AG09309 (cell line): ENCODE measurements around the gene SLIT3.

Experiments used
- DNase-seq: peaks from one replicate; pipeline ENCODE4 v3.0.0-alpha.2; 2010; ENCODE audit warnings: low read depth
- H3K4me3 ChIP-seq: 2 replicates; pipeline ENCODE4 v1.5.1; 2011; ENCODE audit warnings: mild to moderate bottlenecking, low read depth, low read length, moderate library complexity; ENCODE audit not compliant: control insufficient read depth
- CTCF ChIP-seq: IDR thresholded peaks from 2 replicates; pipeline ENCODE4 v1.5.1; 2011; ENCODE audit warnings: mild to moderate bottlenecking, low read depth, low read length, inconsistent platforms; ENCODE audit not compliant: insufficient read depth, control insufficient read depth; ENCODE audit errors: missing control alignments

The SLIT3 gene

GRCh38 chr5:169080448-169080911 lies 220.5 kb downstream of the SLIT3 start:
- no peak overlapping the region for H3K4me3 ChIP-seq
- no peak for DNase-seq
- no peak for TF ChIP-seq CTCF

DNA sequence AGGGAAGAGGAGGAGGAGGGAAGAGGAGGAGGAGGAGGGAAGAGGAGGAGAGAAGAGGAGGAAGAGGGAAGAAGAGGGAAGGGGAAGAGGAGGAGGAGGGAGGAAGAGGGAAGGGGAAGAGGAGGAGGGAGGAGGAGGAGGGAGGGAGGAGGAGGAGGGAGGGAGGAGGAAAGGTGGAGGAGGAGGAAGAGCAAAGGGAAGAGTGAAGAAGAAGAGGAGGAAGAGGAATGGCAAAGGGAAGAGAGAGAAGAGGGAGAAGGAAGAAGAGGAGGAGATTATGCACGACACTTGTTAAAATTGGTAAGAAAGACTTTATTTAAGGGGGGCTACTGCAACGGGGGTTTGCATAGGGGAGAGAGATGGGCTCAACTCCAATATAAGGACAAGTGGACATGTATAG lies 221.2 kb downstream of the SLIT3 start:
- DNase-seq = no peak
- no peak for TF ChIP-seq CTCF
- H3K4me3 ChIP-seq = no peak overlapping the region

DNA sequence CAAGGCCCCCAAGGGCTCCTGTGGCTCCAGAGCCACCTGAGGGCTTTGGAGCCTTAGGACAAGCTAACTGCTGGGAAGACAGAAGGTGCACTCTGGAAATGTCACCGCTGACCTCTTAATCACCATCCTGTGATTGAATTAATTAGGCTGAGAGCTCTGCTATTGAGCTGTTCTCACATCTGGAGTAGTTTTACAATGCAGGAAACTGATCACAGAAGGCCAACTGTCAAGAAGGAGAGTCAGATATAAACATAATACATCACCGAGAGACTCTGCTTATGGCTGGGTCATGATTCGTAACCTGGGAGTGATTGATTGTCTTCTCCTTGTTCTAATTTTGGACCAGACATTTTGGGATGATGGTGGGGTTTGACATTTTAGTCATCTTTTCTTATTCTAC lies 226.1 kb downstream of the SLIT3 start:
- H3K4me3 ChIP-seq = no peak overlapping the region
- no peak for DNase-seq
- TF ChIP-seq CTCF = no peak

DNA sequence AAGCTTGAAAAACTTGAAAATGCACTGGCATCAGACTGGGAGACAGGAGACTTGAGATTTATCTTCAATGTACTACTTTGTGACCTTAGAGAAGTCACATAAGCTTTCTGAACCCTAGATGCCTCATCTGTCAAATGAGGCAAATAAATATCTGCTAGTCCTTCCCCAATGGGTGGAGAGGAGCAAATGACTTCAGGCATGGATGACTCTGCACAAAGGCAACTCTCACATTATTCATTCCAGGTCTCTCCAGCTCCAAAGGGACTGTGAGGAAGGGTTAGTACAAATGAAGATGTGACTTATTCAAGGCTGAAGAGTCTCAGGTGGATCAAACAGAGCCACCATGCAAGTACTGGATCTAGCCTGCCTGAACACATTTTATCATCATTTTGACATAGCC lies 228.7 kb downstream of the SLIT3 start:
- no peak for DNase-seq
- TF ChIP-seq CTCF = no peak
- H3K4me3 ChIP-seq = no peak overlapping the region

- H3K4me3 ChIP-seq = no peak overlapping the region
- no peak for DNase-seq
- no peak for TF ChIP-seq CTCF
Measured at GRCh38 chr5:169070413-169070812, 230.5 kb downstream of the SLIT3 start.

DNA sequence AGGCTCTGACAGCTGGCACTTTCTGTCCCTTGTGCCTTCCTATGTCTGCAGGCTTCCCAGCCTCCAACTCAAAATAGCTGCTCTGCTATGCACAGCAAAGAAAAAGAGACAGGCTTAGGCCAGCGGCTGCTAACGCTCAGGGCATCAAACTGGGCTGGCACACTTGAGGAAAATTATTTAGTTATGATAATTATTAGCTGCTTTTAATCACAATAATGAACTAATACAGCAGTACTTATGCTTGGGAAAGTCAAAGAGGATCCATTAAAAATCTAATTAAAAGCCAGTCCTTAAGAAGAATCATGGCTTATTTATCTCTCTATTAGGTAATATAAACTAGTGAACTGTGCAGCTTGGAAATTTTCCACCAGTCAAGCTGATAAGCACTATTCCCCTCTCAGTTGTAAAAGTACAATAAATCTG lies 233.2 kb downstream of the SLIT3 start:
- H3K4me3 ChIP-seq = no peak overlapping the region
- no peak for TF ChIP-seq CTCF
- no peak for DNase-seq

GRCh38 chr5:169065400-169065799 lies 235.5 kb downstream of the SLIT3 start:
- no peak for DNase-seq
- no peak overlapping the region for H3K4me3 ChIP-seq
- TF ChIP-seq CTCF = no peak
